ENCODE results near the gene SMARCAL1.

The SMARCAL1 gene

GRCh38 chr2:216392945-216393840, 19.1 kb upstream of the SMARCAL1 start:
- DNase-seq (ENCODE audit: low spot score): no peak

GRCh38 chr2:216394881-216395280, 17.4 kb upstream of the SMARCAL1 start:
- DNase-seq (ENCODE audit: low spot score): no peak

GRCh38 chr2:216399621-216400020, 12.7 kb upstream of the SMARCAL1 start:
- no peak for DNase-seq (ENCODE audit: low spot score)

GRCh38 chr2:216402751-216403150, 9.5 kb upstream of the SMARCAL1 start:
- no peak for DNase-seq (ENCODE audit: low spot score)

GRCh38 chr2:216404010-216404618, 8.2 kb upstream of the SMARCAL1 start:
- DNase-seq (ENCODE audit: low spot score): peak; percentile 59

GRCh38 chr2:216405588-216405987, 6.7 kb upstream of the SMARCAL1 start:
- DNase-seq (ENCODE audit: low spot score): no peak

- DNase-seq (ENCODE audit: low spot score): no peak
Measured at GRCh38 chr2:216406826-216407225, 5.5 kb upstream of the SMARCAL1 start.

- DNase-seq (ENCODE audit: low spot score): no peak
Measured at GRCh38 chr2:216408426-216409290, 3.6 kb upstream of the SMARCAL1 start.

GRCh38 chr2:216410550-216410949, 1.7 kb upstream of the SMARCAL1 start:
- no peak for DNase-seq (ENCODE audit: low spot score)

- no peak for DNase-seq (ENCODE audit: low spot score)
Measured at GRCh38 chr2:216413882-216414281, 1.6 kb downstream of the SMARCAL1 start.

GRCh38 chr2:216414772-216415319, 2.6 kb downstream of the SMARCAL1 start:
- no peak for DNase-seq (ENCODE audit: low spot score)

GRCh38 chr2:216415541-216415940, 3.3 kb downstream of the SMARCAL1 start:
- no peak for DNase-seq (ENCODE audit: low spot score)

GRCh38 chr2:216416571-216417307, 4.5 kb downstream of the SMARCAL1 start:
- DNase-seq (ENCODE audit: low spot score): no peak

GRCh38 chr2:216418981-216419380, 6.7 kb downstream of the SMARCAL1 start:
- DNase-seq (ENCODE audit: low spot score): no peak

GRCh38 chr2:216420367-216421101, 8.2 kb downstream of the SMARCAL1 start:
- no peak for DNase-seq (ENCODE audit: low spot score)

GRCh38 chr2:216423071-216423470, 10.8 kb downstream of the SMARCAL1 start:
- DNase-seq (ENCODE audit: low spot score): no peak

- no peak for DNase-seq (ENCODE audit: low spot score)
Measured at GRCh38 chr2:216424274-216424673, 12.0 kb downstream of the SMARCAL1 start.

GRCh38 chr2:216425008-216425787, 12.9 kb downstream of the SMARCAL1 start:
- DNase-seq (ENCODE audit: low spot score): no peak

- no peak for DNase-seq (ENCODE audit: low spot score)
Measured at GRCh38 chr2:216426166-216426777, 14.0 kb downstream of the SMARCAL1 start.

GRCh38 chr2:216426938-216427337, 14.7 kb downstream of the SMARCAL1 start:
- DNase-seq (ENCODE audit: low spot score): no peak
